Endothelial cell of hepatic sinusoid (primary cell): ENCODE measurements around the gene GALNT11.
"Not testable (repeated sequence)": the region's sequence is repeated elsewhere in the genome, so short reads cannot be mapped to it uniquely, and the experiment has no call there.

Experiments
- in situ Hi-C: cut with HindIII; loops from 2 replicates; pipeline ENCODE4 v1.10.0; 2017; ENCODE audit warnings: low sequenced_read_pairs

Gene GALNT11

DNA sequence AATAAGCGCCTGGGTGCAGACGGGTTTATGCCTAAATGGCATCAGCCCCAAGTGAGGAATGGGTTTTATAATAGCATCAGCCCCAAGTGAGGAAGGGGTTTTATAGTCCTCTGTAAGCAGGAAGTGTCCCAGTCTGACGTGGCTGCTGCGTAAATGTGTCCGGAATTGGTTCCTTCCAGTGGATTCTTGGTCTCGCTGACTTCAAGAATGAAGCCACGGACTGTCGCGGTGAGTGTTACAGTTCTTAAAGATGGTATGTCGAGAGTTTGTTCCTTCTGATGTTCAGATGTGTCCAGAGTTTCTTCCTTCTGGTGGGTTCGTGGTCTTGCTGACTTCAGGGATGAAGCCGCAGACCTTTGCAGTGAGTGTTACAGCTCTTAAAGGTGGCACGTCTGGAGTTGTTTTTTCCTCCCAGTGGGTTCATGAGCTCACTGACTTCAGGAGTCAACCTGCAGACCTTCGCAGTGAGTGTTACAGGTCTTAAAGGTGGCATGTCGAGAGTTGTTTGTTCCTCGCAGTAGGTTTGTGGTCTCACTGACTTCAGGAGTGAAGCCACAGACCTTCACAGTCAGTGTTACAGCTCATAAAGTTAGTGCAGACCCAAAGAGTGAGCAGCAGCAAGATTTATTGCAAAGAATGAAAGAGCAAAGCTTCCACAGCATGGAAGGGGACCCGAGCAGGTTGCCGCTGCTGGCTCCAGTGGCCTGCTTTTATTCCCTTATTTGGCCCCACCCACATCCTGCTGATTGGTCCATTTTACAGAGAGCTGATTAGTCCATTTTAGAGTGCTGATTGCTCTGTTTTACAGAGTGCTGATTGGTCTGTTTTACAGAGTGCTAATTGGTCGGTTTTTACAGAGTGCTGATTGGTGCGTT is 2.3 kb downstream of the GALNT11 start:
- in situ Hi-C loops: not testable (repeated sequence)

GRCh38 chr7:152030059-152030458 is 4.6 kb downstream of the GALNT11 start:
- in situ Hi-C loops: not testable (repeated sequence)

- in situ Hi-C loops: not testable (repeated sequence)
These were observed 5.2 kb downstream of the GALNT11 start for GRCh38 chr7:152030639-152031038.

DNA sequence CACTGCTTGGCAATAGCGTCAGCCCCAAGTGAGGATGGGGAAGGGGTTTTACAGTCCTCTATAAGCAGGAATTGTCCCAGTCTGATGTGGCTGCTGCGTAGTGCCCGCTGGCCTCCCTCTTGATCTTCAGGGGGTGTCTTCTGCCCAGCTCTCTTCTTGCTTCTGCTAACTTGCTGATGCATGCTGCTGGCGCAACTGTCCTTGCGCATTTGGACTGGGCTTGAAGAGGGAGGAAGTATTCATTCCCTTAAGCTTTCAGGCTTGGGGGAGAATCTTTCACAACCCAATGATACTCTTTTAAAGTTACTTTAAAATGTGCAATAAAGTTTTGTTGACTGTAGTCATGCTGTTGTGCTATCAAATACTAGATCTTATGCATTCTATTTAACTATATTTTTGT is 10.3 kb downstream of the GALNT11 start:
- in situ Hi-C loops: no loop called here

GRCh38 chr7:152038410-152038809 is 12.9 kb downstream of the GALNT11 start:
- in situ Hi-C loops: not testable (repeated sequence)

DNA sequence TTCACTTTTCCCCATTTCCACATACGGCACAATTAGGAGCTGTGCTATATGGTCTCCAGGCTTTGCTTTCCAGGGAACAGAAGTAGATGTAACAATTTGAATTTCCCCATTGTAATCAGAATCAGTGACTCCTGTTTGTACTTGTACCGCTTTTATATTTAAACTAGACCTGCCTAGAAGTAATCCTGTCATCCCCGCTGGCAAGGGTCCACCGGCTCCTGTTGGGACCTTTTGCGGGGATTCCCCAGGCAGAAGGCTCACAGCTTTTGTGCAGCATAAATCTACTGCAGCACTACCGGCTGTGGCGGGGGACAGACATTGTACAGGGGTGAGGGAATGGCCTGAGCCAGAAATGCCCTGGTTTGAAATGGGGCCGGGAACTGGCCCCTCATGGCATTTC is 17.6 kb downstream of the GALNT11 start:
- in situ Hi-C loops: not testable (repeated sequence)

DNA sequence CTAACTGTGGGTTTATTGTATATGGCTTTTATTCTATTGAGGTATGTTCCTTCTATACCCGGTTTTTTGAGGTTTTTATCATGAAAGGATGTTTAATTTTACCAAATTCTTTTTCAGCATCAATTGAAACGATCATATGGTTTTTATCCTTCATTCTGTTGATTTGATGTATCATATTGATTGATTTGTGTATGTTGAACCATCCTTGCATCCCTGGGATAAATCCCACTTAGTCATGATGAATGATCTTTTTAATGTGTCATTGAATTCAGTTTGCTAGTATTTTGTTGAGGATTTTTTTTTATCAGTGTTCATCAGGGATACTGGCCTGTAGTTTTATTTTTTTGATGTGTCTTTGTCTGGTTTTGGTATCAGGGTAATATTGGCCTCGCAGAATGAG is 19.4 kb downstream of the GALNT11 start:
- in situ Hi-C loops: not testable (repeated sequence)

- in situ Hi-C loops: no loop called here
These were observed 21.1 kb downstream of the GALNT11 start for GRCh38 chr7:152046531-152046930.

DNA sequence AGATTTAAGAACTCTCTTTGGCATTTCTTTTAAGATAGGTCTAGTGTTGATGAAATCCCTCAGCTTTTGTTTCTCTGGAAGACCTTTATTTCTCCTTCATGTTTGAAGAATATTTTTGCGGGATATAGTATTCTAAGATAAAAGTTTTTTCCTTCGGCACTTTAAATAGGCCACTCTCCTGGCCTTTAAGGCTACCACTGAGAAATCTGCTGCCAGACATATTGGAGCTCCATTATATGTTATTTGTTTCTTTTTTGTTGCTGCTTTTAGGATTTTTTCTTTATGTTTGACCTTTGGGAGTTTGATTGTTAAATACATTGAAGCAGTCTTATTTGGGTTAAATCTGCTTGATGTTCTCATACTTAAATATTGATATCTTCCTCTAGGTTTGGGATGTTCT is 22.6 kb downstream of the GALNT11 start:
- in situ Hi-C loops: no loop called here

DNA sequence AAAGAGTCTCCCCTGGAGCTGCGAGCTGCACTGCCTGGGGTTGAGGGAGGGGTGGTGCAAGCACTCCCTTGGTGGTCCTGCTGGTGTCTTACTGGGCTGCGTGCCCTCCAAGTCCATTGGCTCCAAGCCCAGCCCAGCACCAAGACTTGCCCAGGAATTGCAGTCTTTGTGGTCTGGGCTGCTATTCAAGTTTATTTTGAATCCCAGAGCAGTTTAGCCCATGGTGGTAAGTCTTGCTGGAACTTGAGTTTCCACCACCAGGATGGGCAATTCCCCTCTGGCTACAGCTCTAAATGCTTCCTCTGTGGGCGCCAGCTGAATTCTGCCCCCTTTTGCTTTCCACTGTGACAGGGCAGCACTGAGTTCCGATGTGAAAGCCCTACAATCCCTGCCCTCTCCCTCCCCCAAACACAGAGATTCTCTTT is 25.1 kb downstream of the GALNT11 start:
- in situ Hi-C loops: no loop called here

GRCh38 chr7:152051968-152052367 is 26.5 kb downstream of the GALNT11 start:
- in situ Hi-C loops: no loop called here

- in situ Hi-C loops: no loop called here
These were observed 27.3 kb downstream of the GALNT11 start for GRCh38 chr7:152052771-152053170.

GRCh38 chr7:152054367-152055230 is 29.1 kb downstream of the GALNT11 start:
- in situ Hi-C loops: no loop called here

- in situ Hi-C loops: no loop called here
These were observed 31.3 kb downstream of the GALNT11 start for GRCh38 chr7:152056621-152057274.

DNA sequence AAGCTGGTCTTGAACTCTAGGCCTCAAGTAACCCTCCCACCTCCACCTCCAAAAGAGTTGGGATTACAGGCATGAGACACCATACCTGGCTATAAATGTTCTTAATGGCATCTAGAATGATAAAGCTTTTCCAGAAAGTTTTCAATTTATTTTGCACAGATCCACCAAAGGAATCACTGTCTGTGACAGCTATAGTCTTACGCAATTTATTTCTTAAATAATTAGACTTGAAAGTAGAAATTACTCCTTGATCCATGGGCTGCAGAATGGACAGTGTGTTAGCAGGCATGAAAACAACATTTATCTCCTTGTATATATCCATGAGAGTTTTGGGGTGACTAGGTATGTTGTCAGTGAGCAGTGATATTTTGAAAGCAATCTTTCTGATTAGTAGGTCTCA is 33.8 kb downstream of the GALNT11 start:
- in situ Hi-C loops: no loop called here

GRCh38 chr7:152061086-152061485 is 35.6 kb downstream of the GALNT11 start:
- in situ Hi-C loops: not testable (repeated sequence)

GRCh38 chr7:152063192-152063591 is 37.7 kb downstream of the GALNT11 start:
- in situ Hi-C loops: not testable (repeated sequence)

DNA sequence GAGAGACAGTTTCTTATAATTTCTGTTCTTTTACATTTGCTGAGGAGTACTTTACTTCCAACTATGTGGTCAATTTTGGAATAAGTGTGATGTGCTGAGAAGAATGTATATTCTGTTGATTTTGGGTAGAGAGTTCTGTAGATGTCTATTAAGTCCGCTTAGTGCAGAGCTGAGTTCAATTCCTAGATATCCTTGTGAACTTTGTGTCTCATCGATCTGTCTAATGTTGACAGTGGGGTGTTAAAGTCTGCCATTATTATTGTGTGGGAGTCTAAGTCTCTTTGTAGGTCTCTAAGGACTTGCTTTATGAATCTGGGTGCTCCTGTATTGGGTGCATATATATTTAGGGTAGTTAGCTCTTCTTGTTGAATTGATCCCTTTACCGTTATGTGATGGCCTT is 38.3 kb downstream of the GALNT11 start:
- in situ Hi-C loops: not testable (repeated sequence)

GRCh38 chr7:152065800-152066344 is 40.4 kb downstream of the GALNT11 start:
- in situ Hi-C loops: not testable (repeated sequence)

DNA sequence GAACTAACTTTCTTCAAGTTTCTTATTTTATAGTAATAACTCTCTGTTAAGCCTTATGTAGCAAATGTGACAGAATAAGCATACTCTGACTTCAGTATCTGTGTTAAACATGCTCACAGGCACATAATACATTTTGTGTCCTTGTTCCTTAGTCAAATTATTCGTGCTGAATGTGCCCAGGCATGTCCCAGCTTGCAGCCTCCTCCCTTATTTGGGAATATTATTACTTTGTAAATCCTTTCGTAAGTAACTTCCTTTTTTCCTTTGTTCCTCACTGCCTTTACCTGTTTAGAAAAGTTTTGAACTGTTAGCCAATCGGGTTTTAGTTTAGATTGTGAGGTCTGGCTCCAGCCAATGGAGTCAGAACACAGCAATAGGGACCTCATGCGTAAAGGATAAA is 46.9 kb downstream of the GALNT11 start:
- in situ Hi-C loops: no loop called here

DNA sequence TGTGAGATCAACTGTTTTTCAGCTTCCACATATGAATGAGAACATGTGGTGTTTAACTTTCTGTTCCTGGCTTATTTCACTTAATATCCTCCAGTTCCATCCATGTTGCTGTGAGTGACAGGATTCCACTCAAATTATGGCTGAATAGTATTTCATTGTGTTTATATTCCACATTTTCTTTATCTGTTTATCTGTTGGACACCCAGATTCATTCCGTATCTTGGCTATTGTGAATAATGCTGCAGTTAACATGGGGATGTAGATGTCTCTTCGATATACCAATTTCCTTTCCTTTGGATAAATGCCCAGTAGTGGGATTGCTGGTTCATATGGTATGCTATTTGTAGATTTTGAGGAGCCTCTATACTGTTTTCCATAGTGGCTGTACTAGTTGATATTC is 47.9 kb downstream of the GALNT11 start:
- in situ Hi-C loops: no loop called here
